Astrocyte (in vitro differentiated cells and primary cell): ENCODE measurements around the gene UBXN2A. TPM values are rescaled to one million over a fixed set of nuclear protein-coding genes. Genes with fewer than 3 reads are reported as not detected.

Experiments used
- DNase-seq: peaks from one replicate; pipeline ENCODE4 v3.0.0-alpha.2; 2010; ENCODE audit warnings: low read depth
- FAIRE-seq: peaks from 2 replicates; lab custom pipeline; 2011; peaks lifted over from hg19 to GRCh38; lab: Jason Lieb, UNC
- H2AFZ ChIP-seq: 2 replicates; pipeline ENCODE4 v1.6.0; 2012; ENCODE audit warnings: low read depth, low read length, inconsistent platforms
- H3K27ac ChIP-seq: 2 replicates; pipeline ENCODE4 v1.5.1; 2011; ENCODE audit warnings: low read depth, low read length, inconsistent platforms
- H3K27me3 ChIP-seq: 2 replicates; pipeline ENCODE4 v1.6.0; 2011; ENCODE audit warnings: low read length, inconsistent platforms; ENCODE audit not compliant: insufficient read depth
- H3K36me3 ChIP-seq: 2 replicates; pipeline ENCODE4 v1.5.1; 2011; ENCODE audit warnings: low read length, inconsistent platforms; ENCODE audit not compliant: insufficient read depth
- H3K4me1 ChIP-seq: 2 replicates; pipeline ENCODE4 v1.5.1; 2011; ENCODE audit warnings: low read length, inconsistent platforms; ENCODE audit not compliant: insufficient read depth
- H3K4me2 ChIP-seq: 2 replicates; pipeline ENCODE4 v1.6.0; 2012; ENCODE audit warnings: low read length, inconsistent platforms
- H3K4me3 ChIP-seq: 2 replicates; pipeline ENCODE4 v1.5.1; 2011; ENCODE audit warnings: low read depth, mild to moderate bottlenecking, low read length, inconsistent platforms; ENCODE audit not compliant: insufficient read depth
- H3K79me2 ChIP-seq: 2 replicates; pipeline ENCODE4 v1.6.0; 2012; ENCODE audit warnings: mild to moderate bottlenecking, low read length, inconsistent platforms; ENCODE audit not compliant: insufficient read depth
- H3K9ac ChIP-seq: 2 replicates; pipeline ENCODE4 v1.6.0; 2012; ENCODE audit warnings: mild to moderate bottlenecking, low read length, inconsistent platforms
- H3K9me3 ChIP-seq: 2 replicates; pipeline ENCODE4 v1.5.1; 2012; ENCODE audit warnings: low read depth, mild to moderate bottlenecking, low read length, inconsistent platforms; ENCODE audit not compliant: insufficient read depth
- H4K20me1 ChIP-seq: 2 replicates; pipeline ENCODE4 v1.6.0; 2012; ENCODE audit warnings: low read length, inconsistent platforms; ENCODE audit not compliant: insufficient read depth
- H3K27ac Mint-ChIP-seq: one replicate; pipeline ENCODE4 v1.8.0; 2021; ENCODE audit warnings: mild to moderate bottlenecking, mixed read lengths; ENCODE audit not compliant: unreplicated experiment
- H3K27me3 Mint-ChIP-seq: one replicate; pipeline ENCODE4 v1.8.0; 2021; ENCODE audit warnings: low read depth, mixed read lengths; ENCODE audit not compliant: unreplicated experiment
- H3K36me3 Mint-ChIP-seq: one replicate; pipeline ENCODE4 v1.8.0; 2021; ENCODE audit warnings: low read depth, mixed read lengths; ENCODE audit not compliant: unreplicated experiment
- H3K4me1 Mint-ChIP-seq: one replicate; pipeline ENCODE4 v1.8.0; 2021; ENCODE audit warnings: low read depth, mixed read lengths; ENCODE audit not compliant: unreplicated experiment
- H3K4me3 Mint-ChIP-seq: one replicate; pipeline ENCODE4 v1.8.0; 2021; ENCODE audit warnings: mild to moderate bottlenecking, moderate library complexity, mixed read lengths; ENCODE audit not compliant: unreplicated experiment
- H3K9me3 Mint-ChIP-seq: one replicate; pipeline ENCODE4 v1.8.0; 2021; ENCODE audit warnings: mild to moderate bottlenecking, mixed read lengths; ENCODE audit not compliant: unreplicated experiment
- CTCF ChIP-seq: IDR thresholded peaks from 2 replicates; pipeline ENCODE4 v1.5.1; 2011; ENCODE audit warnings: low read depth, mild to moderate bottlenecking, inconsistent platforms, low read length, moderate library complexity; ENCODE audit not compliant: insufficient read depth
- EZH2 ChIP-seq: IDR thresholded peaks from 2 replicates; pipeline ENCODE4 v1.6.1; 2012; ENCODE audit warnings: mild to moderate bottlenecking, low read length, inconsistent platforms; ENCODE audit not compliant: insufficient read depth
- total RNA-seq: library from RNA; stranded (reverse); gene quantifications from 2 replicates; pipeline ENCODE4 v1.2.1, GENCODE V29; 2021

The UBXN2A gene
- total RNA-seq, 1 donor from 2014 or later = 22.2 TPM

GRCh38 chr2:23926290-23926749 is 13.9 kb upstream of the UBXN2A start:
- H3K36me3 Mint-ChIP-seq = no peaks in the 10 kb centered on the region

GRCh38 chr2:23926750-23927571 is 13.3 kb upstream of the UBXN2A start, which contains the start of gene ATAD2B:
ATAD2B (minus strand) TSS chr2:23927123; CDS start chr2:23926770, 353 bp downstream.
- DNase-seq = peak; percentile 84
- Mint-ChIP-seq H3K4me1 (peaks cover 2% of the 10 kb centered on the region), H3K27ac (peak within 1 kb of the TSS; percentile 97), H3K36me3 (no peaks in the 10 kb centered on the region), H3K27me3 (no peaks in the 10 kb centered on the region), H3K9me3 (no peaks in the 10 kb centered on the region), H3K4me3 (peak within 1 kb of the TSS; percentile 98)
- no peaks in the 10 kb centered on the region for H3K9me3 ChIP-seq
- peak within 1 kb of the TSS; percentile 92 for H3K27ac ChIP-seq
- peak within 1 kb of the TSS; percentile 94 for H3K4me3 ChIP-seq
- peak within 1 kb of the TSS; percentile 90 for H3K4me2 ChIP-seq
- peaks cover 8% of the 10 kb centered on the region for H3K4me1 ChIP-seq
- H2AFZ ChIP-seq = peak within 1 kb of the TSS; percentile 96
- FAIRE-seq = no peak
- no peak for TF ChIP-seq EZH2
- TF ChIP-seq CTCF = peak; percentile 58
- H3K9ac ChIP-seq = peak within 1 kb of the TSS; percentile 92
- peaks cover 30% of the 10 kb centered on the region for H4K20me1 ChIP-seq
- H3K36me3 ChIP-seq = no peaks in the 10 kb centered on the region
- no peaks in the 10 kb centered on the region for H3K27me3 ChIP-seq
- H3K79me2 ChIP-seq = peaks cover 54% of the 10 kb centered on the region

More at GRCh38 chr2:23926290-23926749, 13.9 kb upstream of the UBXN2A start:
- peak overlapping the region; percentile 97 for H3K27ac Mint-ChIP-seq
- no peak for TF ChIP-seq CTCF
- TF ChIP-seq EZH2 = no peak
- H3K4me1 Mint-ChIP-seq = peaks cover 2% of the 10 kb centered on the region
- Histone ChIP-seq H3K36me3 (no peaks in the 10 kb centered on the region), H3K9me3 (no peaks in the 10 kb centered on the region), H3K4me3 (peak overlapping the region; percentile 94), H3K79me2 (peaks cover 61% of the 10 kb centered on the region), H3K9ac (peak overlapping the region; percentile 92), H3K4me2 (peak overlapping the region; percentile 90), H4K20me1 (peaks cover 36% of the 10 kb centered on the region), H2AFZ (peak overlapping the region; percentile 90), H3K4me1 (peaks cover 8% of the 10 kb centered on the region), H3K27ac (peak overlapping the region; percentile 92), H3K27me3 (no peaks in the 10 kb centered on the region)
- H3K9me3 Mint-ChIP-seq = no peaks in the 10 kb centered on the region
- H3K4me3 Mint-ChIP-seq = peak overlapping the region; percentile 98
- H3K27me3 Mint-ChIP-seq = no peaks in the 10 kb centered on the region
- no peak for FAIRE-seq
- no peak for DNase-seq
